ENCODE measurements around the gene LIM2. TPM values are rescaled to one million over a fixed set of nuclear protein-coding genes. Genes with fewer than 3 reads are reported as not detected.

The LIM2 gene
- total RNA-seq, 2 experiments from 2014 or later, result not detected

GRCh38 chr19:51396175-51396574, 8.4 kb upstream of the LIM2 start:
- no peak overlapping the region for H3K4me3 Mint-ChIP-seq
- intact Hi-C loops (cut with DNase I, micrococcal nuclease), result no loop called here
- peaks cover 18% of the 10 kb centered on the region for H3K4me1 Mint-ChIP-seq (ENCODE audit: low read depth)
- H3K27ac Mint-ChIP-seq, result no peak overlapping the region
- ATAC-seq (ENCODE audit: poor library complexity), result no peak
- TF ChIP-seq CTCF (IDR thresholded peaks at IDR 0.05), result no peak
- H3K36me3 Mint-ChIP-seq (ENCODE audit: low read depth), result no peaks in the 10 kb centered on the region
- Histone ChIP-seq H3K36me3 (ENCODE audit: insufficient read depth, low read length) (no peaks in the 10 kb centered on the region), H3K9me3 (ENCODE audit: control insufficient read depth in 1 of 2, insufficient read depth in 1 of 2, low read length in 2 of 2) (peaks cover 0 to 1% of the 10 kb centered on the region in 2 experiments), H3K4me3 (ENCODE audit: low read length) (no peak overlapping the region), H3K4me1 (ENCODE audit: insufficient read depth, low read length) (peaks cover 18% of the 10 kb centered on the region), H3K27me3 (ENCODE audit: control insufficient read depth in 1 of 2, insufficient read depth in 2 of 2, low read length in 2 of 2) (no peaks in the 10 kb centered on the region), H3K27ac (ENCODE audit: low read depth in 1 of 2, low read length in 2 of 2) (no peak overlapping the region)
- ChIA-PET POLR2A (no interaction called here), CTCF (no interaction called here)
- no peaks in the 10 kb centered on the region for H3K27me3 Mint-ChIP-seq
- H3K9me3 Mint-ChIP-seq, result no peaks in the 10 kb centered on the region
- no peak for DNase-seq

GRCh38 chr19:51394050-51394836, 6.5 kb upstream of the LIM2 start:
- DNase-seq (peak; percentile 69 to 96 (median 76)), ATAC-seq (ENCODE audit: poor library complexity) (peak; percentile 95)
- Histone ChIP-seq H3K4me1 (ENCODE audit: insufficient read depth, low read length) (peaks cover 26% of the 10 kb centered on the region), H3K27ac (ENCODE audit: low read depth in 1 of 2, low read length in 2 of 2) (peak overlapping the region; percentile 21 to 31), H3K9me3 (ENCODE audit: control insufficient read depth in 1 of 2, insufficient read depth in 1 of 2, low read length in 2 of 2) (no peaks in the 10 kb centered on the region), H3K4me3 (ENCODE audit: low read length) (peak overlapping the region; percentile 52), H3K36me3 (ENCODE audit: insufficient read depth, low read length) (no peaks in the 10 kb centered on the region), H3K27me3 (ENCODE audit: control insufficient read depth in 1 of 2, insufficient read depth in 2 of 2, low read length in 2 of 2) (no peaks in the 10 kb centered on the region)
- Mint-ChIP-seq H3K27me3 (no peaks in the 10 kb centered on the region), H3K9me3 (no peaks in the 10 kb centered on the region), H3K4me3 (peak overlapping the region; percentile 90), H3K4me1 (ENCODE audit: low read depth) (peaks cover 23% of the 10 kb centered on the region), H3K27ac (peak overlapping the region; percentile 58), H3K36me3 (ENCODE audit: low read depth) (no peaks in the 10 kb centered on the region)
- TF ChIP-seq CTCF (IDR thresholded peaks at IDR 0.05), result no peak
- ChIA-PET CTCF (interaction anchor here (1.0 to 1.2 kb wide), 5 partner anchors 24 to 55 kb away, joined by 3 read pairs; no protein-coding TSS in a partner anchor), POLR2A (interaction anchor here (0.6 to 2.3 kb wide), 6 partner anchors 26 to 384 kb away, joined by 3 to 9 read pairs (median 4); partner anchors contain the start of genes CLDND2, ETFB and VSIG10L)
- intact Hi-C loops (cut with DNase I, micrococcal nuclease), result loop anchor here (1.0 to 2.0 kb wide), 3 partner anchors 27 to 55 kb away; no protein-coding TSS in a partner anchor

GRCh38 chr19:51392701-51393100, 4.9 kb upstream of the LIM2 start:
- Histone ChIP-seq H3K36me3 (ENCODE audit: insufficient read depth, low read length) (no peaks in the 10 kb centered on the region), H3K27ac (ENCODE audit: low read depth in 1 of 2, low read length in 2 of 2) (no peak overlapping the region), H3K27me3 (ENCODE audit: control insufficient read depth in 1 of 2, insufficient read depth in 2 of 2, low read length in 2 of 2) (no peaks in the 10 kb centered on the region), H3K4me3 (ENCODE audit: low read length) (no peak overlapping the region), H3K9me3 (ENCODE audit: control insufficient read depth in 1 of 2, insufficient read depth in 1 of 2, low read length in 2 of 2) (no peaks in the 10 kb centered on the region), H3K4me1 (ENCODE audit: insufficient read depth, low read length) (peaks cover 26% of the 10 kb centered on the region)
- no peak overlapping the region for H3K27ac Mint-ChIP-seq
- peaks cover 23% of the 10 kb centered on the region for H3K4me1 Mint-ChIP-seq (ENCODE audit: low read depth)
- no peak for DNase-seq
- H3K27me3 Mint-ChIP-seq, result no peaks in the 10 kb centered on the region
- H3K4me3 Mint-ChIP-seq, result peak overlapping the region; percentile 25
- POLR2A ChIA-PET, result no interaction called here
- CTCF ChIA-PET, result no interaction called here
- no peaks in the 10 kb centered on the region for H3K9me3 Mint-ChIP-seq
- no peak for ATAC-seq (ENCODE audit: poor library complexity)
- TF ChIP-seq CTCF (IDR thresholded peaks at IDR 0.05), result no peak
- no peaks in the 10 kb centered on the region for H3K36me3 Mint-ChIP-seq (ENCODE audit: low read depth)
- intact Hi-C loops (cut with DNase I, micrococcal nuclease), result no loop called here
